Measurements from ENCODE around the gene SOWAHC. TPM values are rescaled to one million over a fixed set of nuclear protein-coding genes. Genes with fewer than 3 reads are reported as not detected.
"Not testable (repeated sequence)": the region's sequence is repeated elsewhere in the genome, so short reads cannot be mapped to it uniquely, and the experiment has no call there.

SOWAHC gene
- total and polyA plus RNA-seq, 2 donors (not counting 1 experiment from before 2014, with no cell fraction given), result 4.4 to 7.1 TPM

DNA sequence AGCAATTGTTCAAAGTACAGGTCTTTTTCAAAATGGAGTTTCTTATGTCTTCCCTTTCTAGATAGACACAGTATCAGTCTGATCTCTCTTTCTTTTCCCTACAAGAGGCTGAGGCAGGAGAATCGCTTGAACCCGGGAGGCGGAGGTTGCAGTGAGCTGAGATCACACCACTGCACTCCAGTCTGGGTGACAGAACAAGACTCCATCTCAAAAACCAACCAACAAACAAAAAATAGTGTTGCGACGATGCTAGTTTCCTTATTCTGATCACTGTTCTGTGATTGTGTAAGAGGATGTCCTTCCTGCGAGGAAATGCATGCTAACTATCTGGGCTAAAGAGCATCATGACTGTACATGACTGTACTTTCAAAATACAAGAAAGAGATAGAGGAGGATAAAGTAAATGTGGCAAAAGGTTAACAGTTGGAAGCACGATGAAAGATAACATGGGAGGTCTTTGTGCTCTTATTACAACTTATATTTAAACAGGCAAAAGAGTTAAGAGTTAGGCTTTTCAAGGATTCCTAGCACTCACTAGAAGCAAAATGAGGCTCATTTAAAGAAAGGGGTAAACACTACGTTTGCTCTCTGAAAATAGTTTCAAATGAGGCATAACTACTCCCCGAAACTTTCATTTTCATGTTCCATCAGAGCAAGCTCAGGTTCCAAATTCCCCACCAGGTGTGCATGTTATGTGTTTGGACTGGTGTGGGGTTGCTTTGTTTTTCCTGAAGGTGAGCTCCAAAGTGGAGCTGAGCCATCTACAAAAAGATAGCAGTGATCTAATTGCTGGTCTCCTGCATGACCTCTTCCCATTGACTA lies 23.8 kb downstream of the SOWAHC start:
- Histone ChIP-seq H3K79me2 (ENCODE audit: control insufficient read depth, insufficient read depth, low read length) (no peaks in the 10 kb centered on the region), H3K4me3 (replicated peaks in 1 of 4; ENCODE audit: control extremely low read depth in 1 of 4, insufficient read depth in 1 of 4, low read depth in 3 of 4, low read length in 4 of 4) (no peak overlapping the region), H3K4me2 (ENCODE audit: extremely low read depth, insufficient read depth, low read length) (no peak overlapping the region), H3K27ac (ENCODE audit: insufficient read depth, low read length) (no peak overlapping the region), H3K9ac (ENCODE audit: insufficient read depth, low read length) (no peak overlapping the region), H3K36me3 (ENCODE audit: control insufficient read depth, insufficient read depth, low read length) (no peaks in the 10 kb centered on the region), H4K20me1 (ENCODE audit: control insufficient read depth, extremely low read depth, insufficient read depth, low read length) (no peaks in the 10 kb centered on the region), H3K4me1 (ENCODE audit: control insufficient read depth, extremely low read depth, insufficient read depth, low read length) (no peaks in the 10 kb centered on the region), H2AFZ (ENCODE audit: low read length) (no peak overlapping the region), H3K27me3 (ENCODE audit: control insufficient read depth, insufficient read depth, low read length) (no peaks in the 10 kb centered on the region), H3K9me3 (ENCODE audit: control insufficient read depth, insufficient read depth, low read depth, low read length) (no peaks in the 10 kb centered on the region)
- peak in 1 of 2 donors; percentile 65 for DNase-seq (ENCODE audit: low read depth in 2 of 2)
- TF ChIP-seq EZH2 (IDR thresholded peaks at IDR 0.05; ENCODE audit: low read length, missing control alignments), result no peak
- TF ChIP-seq CTCF (conservative IDR thresholded peaks at IDR 0.05 in 1 of 2, IDR thresholded peaks at IDR 0.05 in 1 of 2; ENCODE audit: low read depth in 1 of 2, low read length in 2 of 2), result no peak

DNA sequence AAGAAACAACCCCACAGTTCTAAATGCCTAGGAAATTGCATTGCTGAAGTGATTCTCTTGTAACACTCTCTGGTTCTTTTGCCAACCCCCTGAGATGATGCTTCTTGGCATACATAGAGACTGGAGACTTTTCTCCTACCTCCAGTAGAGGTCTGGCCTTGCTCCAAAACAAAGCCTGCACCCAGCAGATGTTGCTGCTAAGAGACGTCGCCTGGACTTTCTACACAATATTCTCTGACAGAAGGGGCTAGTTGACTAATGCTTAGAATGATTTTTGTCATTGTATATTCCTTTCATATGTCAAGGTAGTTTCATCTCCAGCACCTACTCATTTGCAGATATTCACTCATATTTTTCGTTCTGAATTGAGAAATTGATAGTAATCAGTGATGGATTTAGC lies 24.6 kb downstream of the SOWAHC start:
- no peak overlapping the region for H3K4me3 ChIP-seq (replicated peaks in 1 of 4; ENCODE audit: control extremely low read depth in 1 of 4, insufficient read depth in 1 of 4, low read depth in 3 of 4, low read length in 4 of 4)
- H3K4me2 ChIP-seq (ENCODE audit: extremely low read depth, insufficient read depth, low read length), result no peak overlapping the region
- no peak overlapping the region for H3K27ac ChIP-seq (ENCODE audit: insufficient read depth, low read length)
- H3K9ac ChIP-seq (ENCODE audit: insufficient read depth, low read length), result no peak overlapping the region
- no peak overlapping the region for H2AFZ ChIP-seq (ENCODE audit: low read length)
- H3K9me3 ChIP-seq (ENCODE audit: control insufficient read depth, insufficient read depth, low read depth, low read length), result no peaks in the 10 kb centered on the region
- H4K20me1 ChIP-seq (ENCODE audit: control insufficient read depth, extremely low read depth, insufficient read depth, low read length), result no peaks in the 10 kb centered on the region
- DNase-seq (ENCODE audit: low read depth in 2 of 2), result peak in 1 of 2 donors; percentile 54
- TF ChIP-seq CTCF (conservative IDR thresholded peaks at IDR 0.05 in 1 of 2, IDR thresholded peaks at IDR 0.05 in 1 of 2; ENCODE audit: low read depth in 1 of 2, low read length in 2 of 2) (no peak), EZH2 (IDR thresholded peaks at IDR 0.05; ENCODE audit: low read length, missing control alignments) (no peak)
- H3K79me2 ChIP-seq (ENCODE audit: control insufficient read depth, insufficient read depth, low read length), result no peaks in the 10 kb centered on the region
- H3K27me3 ChIP-seq (ENCODE audit: control insufficient read depth, insufficient read depth, low read length), result no peaks in the 10 kb centered on the region
- no peaks in the 10 kb centered on the region for H3K4me1 ChIP-seq (ENCODE audit: control insufficient read depth, extremely low read depth, insufficient read depth, low read length)
- H3K36me3 ChIP-seq (ENCODE audit: control insufficient read depth, insufficient read depth, low read length), result no peaks in the 10 kb centered on the region

DNA sequence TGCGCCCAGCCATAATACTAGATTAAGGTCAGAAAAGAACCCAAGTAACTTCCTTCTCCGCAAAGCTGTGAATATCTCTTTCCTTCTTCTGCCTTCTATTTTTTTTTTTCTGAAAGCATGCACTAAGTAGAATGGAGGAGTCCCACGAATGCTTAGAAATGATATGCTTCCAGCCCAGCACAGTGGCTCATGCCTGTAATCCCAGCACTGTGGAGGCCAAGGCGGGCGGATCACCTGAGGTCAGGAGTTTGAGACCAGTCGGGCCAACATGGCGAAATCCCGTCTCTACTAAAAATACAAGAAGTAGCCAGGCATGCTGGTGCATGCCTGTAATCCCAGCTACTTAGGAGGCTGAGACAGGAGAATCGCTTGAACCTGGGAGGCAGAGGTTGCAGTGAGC lies 25.8 kb downstream of the SOWAHC start:
- H3K36me3 ChIP-seq (ENCODE audit: control insufficient read depth, insufficient read depth, low read length); H3K27me3 ChIP-seq (ENCODE audit: control insufficient read depth, insufficient read depth, low read length); H2AFZ ChIP-seq (ENCODE audit: low read length); H3K9ac ChIP-seq (ENCODE audit: insufficient read depth, low read length); DNase-seq (ENCODE audit: low read depth in 2 of 2); H4K20me1 ChIP-seq (ENCODE audit: control insufficient read depth, extremely low read depth, insufficient read depth, low read length); H3K9me3 ChIP-seq (ENCODE audit: control insufficient read depth, insufficient read depth, low read depth, low read length); H3K4me1 ChIP-seq (ENCODE audit: control insufficient read depth, extremely low read depth, insufficient read depth, low read length); H3K4me3 ChIP-seq (replicated peaks in 1 of 4; ENCODE audit: control extremely low read depth in 1 of 4, insufficient read depth in 1 of 4, low read depth in 3 of 4, low read length in 4 of 4); H3K79me2 ChIP-seq (ENCODE audit: control insufficient read depth, insufficient read depth, low read length); H3K27ac ChIP-seq (ENCODE audit: insufficient read depth, low read length); H3K4me2 ChIP-seq (ENCODE audit: extremely low read depth, insufficient read depth, low read length): not testable (repeated sequence)
